ENCODE data around the gene DHCR24.
"Not testable (repeated sequence)": the region's sequence is repeated elsewhere in the genome, so short reads cannot be mapped to it uniquely, and the experiment has no call there.

The DHCR24 gene

GRCh38 chr1:54883349-54884102 lies 3.5 kb downstream of the DHCR24 start:
- no peak for ATAC-seq (replicated peaks)
- Mint-ChIP-seq H3K27ac (no peak overlapping the region), H3K4me3 (no peak overlapping the region), H3K4me1 (ENCODE audit: low read depth in 2 of 2) (peaks cover 20 to 21% of the 10 kb centered on the region in 2 donors), H3K27me3 (peaks cover 0 to 10% of the 10 kb centered on the region in 2 donors), H3K36me3 (ENCODE audit: insufficient read depth) (peaks cover 5% of the 10 kb centered on the region), H3K9me3 (no peaks in the 10 kb centered on the region)
- DNase-seq: no peak

GRCh38 chr1:54882519-54882918 lies 4.5 kb downstream of the DHCR24 start:
- DNase-seq (no peak), ATAC-seq (replicated peaks) (no peak)
- peaks cover 15 to 18% of the 10 kb centered on the region in 2 donors for H3K4me1 Mint-ChIP-seq (ENCODE audit: low read depth in 2 of 2)
- H3K27ac Mint-ChIP-seq: peak overlapping the region in 1 of 2 donors; percentile 11
- H3K36me3 Mint-ChIP-seq (ENCODE audit: insufficient read depth): peaks cover 5% of the 10 kb centered on the region
- no peak overlapping the region for H3K4me3 Mint-ChIP-seq
- no peaks in the 10 kb centered on the region for H3K9me3 Mint-ChIP-seq
- no peaks in the 10 kb centered on the region for H3K27me3 Mint-ChIP-seq

- H3K4me1 Mint-ChIP-seq (ENCODE audit: low read depth in 2 of 2): peaks cover 11 to 15% of the 10 kb centered on the region in 2 donors
- H3K27me3 Mint-ChIP-seq: not testable (repeated sequence)
Observed at GRCh38 chr1:54881604-54882003, 5.4 kb downstream of the DHCR24 start.

GRCh38 chr1:54879872-54880271 lies 7.1 kb downstream of the DHCR24 start:
- Mint-ChIP-seq H3K36me3 (ENCODE audit: insufficient read depth) (no peaks in the 10 kb centered on the region), H3K9me3 (no peaks in the 10 kb centered on the region), H3K4me1 (ENCODE audit: low read depth in 2 of 2) (peaks cover 0 to 3% of the 10 kb centered on the region in 2 donors), H3K27me3 (peaks cover 0 to 6% of the 10 kb centered on the region in 2 donors), H3K27ac (no peak overlapping the region), H3K4me3 (no peak overlapping the region)
- DNase-seq: no peak
- no peak for ATAC-seq (replicated peaks)

More at GRCh38 chr1:54881604-54882003, 5.4 kb downstream of the DHCR24 start:
- not testable (repeated sequence) for ATAC-seq (replicated peaks); H3K27ac Mint-ChIP-seq; DNase-seq; H3K4me3 Mint-ChIP-seq; H3K36me3 Mint-ChIP-seq (ENCODE audit: insufficient read depth); H3K9me3 Mint-ChIP-seq

- Mint-ChIP-seq H3K36me3 (ENCODE audit: insufficient read depth) (no peaks in the 10 kb centered on the region), H3K9me3 (no peaks in the 10 kb centered on the region)
Observed at GRCh38 chr1:54876814-54877213, 10.2 kb downstream of the DHCR24 start.

GRCh38 chr1:54875000-54875399 lies 12.0 kb downstream of the DHCR24 start:
- Mint-ChIP-seq H3K27me3 (peaks cover 0 to 6% of the 10 kb centered on the region in 2 donors), H3K4me3 (no peak overlapping the region), H3K9me3 (no peaks in the 10 kb centered on the region), H3K36me3 (ENCODE audit: insufficient read depth) (no peaks in the 10 kb centered on the region), H3K4me1 (ENCODE audit: low read depth in 2 of 2) (no peaks in the 10 kb centered on the region), H3K27ac (no peak overlapping the region)
- DNase-seq: no peak
- no peak for ATAC-seq (replicated peaks)

More at GRCh38 chr1:54876814-54877213, 10.2 kb downstream of the DHCR24 start:
- Mint-ChIP-seq H3K27me3 (peaks cover 0 to 6% of the 10 kb centered on the region in 2 donors), H3K27ac (no peak overlapping the region), H3K4me3 (no peak overlapping the region), H3K4me1 (ENCODE audit: low read depth in 2 of 2) (no peaks in the 10 kb centered on the region)
- ATAC-seq (replicated peaks): no peak
- DNase-seq: no peak

- no peaks in the 10 kb centered on the region for H3K36me3 Mint-ChIP-seq (ENCODE audit: insufficient read depth)
- ATAC-seq (replicated peaks) (no peak), DNase-seq (no peak)
- H3K4me1 Mint-ChIP-seq (ENCODE audit: low read depth in 2 of 2): no peaks in the 10 kb centered on the region
- no peaks in the 10 kb centered on the region for H3K9me3 Mint-ChIP-seq
- H3K27me3 Mint-ChIP-seq: peaks cover 0 to 6% of the 10 kb centered on the region in 2 donors
- no peak overlapping the region for H3K4me3 Mint-ChIP-seq
- no peak overlapping the region for H3K27ac Mint-ChIP-seq
Observed at GRCh38 chr1:54874079-54874830, 12.7 kb downstream of the DHCR24 start.

- Mint-ChIP-seq H3K4me1 (ENCODE audit: low read depth in 2 of 2) (no peaks in the 10 kb centered on the region), H3K36me3 (ENCODE audit: insufficient read depth) (no peaks in the 10 kb centered on the region), H3K4me3 (no peak overlapping the region), H3K9me3 (no peaks in the 10 kb centered on the region), H3K27ac (no peak overlapping the region), H3K27me3 (peaks cover 0 to 6% of the 10 kb centered on the region in 2 donors)
- no peak for DNase-seq
- no peak for ATAC-seq (replicated peaks)
Observed at GRCh38 chr1:54872036-54872331, 15.0 kb downstream of the DHCR24 start.

GRCh38 chr1:54871275-54872035 lies 15.5 kb downstream of the DHCR24 start:
- ATAC-seq (replicated peaks): no peak
- H3K27me3 Mint-ChIP-seq: peaks cover 0 to 6% of the 10 kb centered on the region in 2 donors
- no peaks in the 10 kb centered on the region for H3K4me1 Mint-ChIP-seq (ENCODE audit: low read depth in 2 of 2)
- no peak for DNase-seq
- no peaks in the 10 kb centered on the region for H3K9me3 Mint-ChIP-seq
- no peaks in the 10 kb centered on the region for H3K36me3 Mint-ChIP-seq (ENCODE audit: insufficient read depth)
- no peak overlapping the region for H3K4me3 Mint-ChIP-seq
- H3K27ac Mint-ChIP-seq: no peak overlapping the region

GRCh38 chr1:54870869-54871268 lies 16.1 kb downstream of the DHCR24 start:
- peaks cover 0 to 6% of the 10 kb centered on the region in 2 donors for H3K27me3 Mint-ChIP-seq
- DNase-seq: no peak
- H3K27ac Mint-ChIP-seq: no peak overlapping the region
- no peak overlapping the region for H3K4me3 Mint-ChIP-seq
- no peaks in the 10 kb centered on the region for H3K36me3 Mint-ChIP-seq (ENCODE audit: insufficient read depth)
- no peaks in the 10 kb centered on the region for H3K9me3 Mint-ChIP-seq
- H3K4me1 Mint-ChIP-seq (ENCODE audit: low read depth in 2 of 2): no peaks in the 10 kb centered on the region
- no peak for ATAC-seq (replicated peaks)

GRCh38 chr1:54869173-54869851 lies 17.7 kb downstream of the DHCR24 start:
- no peaks in the 10 kb centered on the region for H3K4me1 Mint-ChIP-seq (ENCODE audit: low read depth in 2 of 2)
- ATAC-seq (replicated peaks) (no peak), DNase-seq (no peak)
- H3K9me3 Mint-ChIP-seq: no peaks in the 10 kb centered on the region
- H3K36me3 Mint-ChIP-seq (ENCODE audit: insufficient read depth): no peaks in the 10 kb centered on the region
- H3K4me3 Mint-ChIP-seq: no peak overlapping the region
- H3K27ac Mint-ChIP-seq: no peak overlapping the region
- no peaks in the 10 kb centered on the region for H3K27me3 Mint-ChIP-seq

- no peak for DNase-seq
- Mint-ChIP-seq H3K36me3 (ENCODE audit: insufficient read depth) (no peaks in the 10 kb centered on the region), H3K9me3 (no peaks in the 10 kb centered on the region), H3K4me3 (no peak overlapping the region), H3K27me3 (no peaks in the 10 kb centered on the region), H3K27ac (no peak overlapping the region), H3K4me1 (ENCODE audit: low read depth in 2 of 2) (no peaks in the 10 kb centered on the region)
- ATAC-seq (replicated peaks): no peak
Observed at GRCh38 chr1:54867717-54868057, 19.3 kb downstream of the DHCR24 start.

Data from effector memory CD8-positive, alpha-beta T cell (primary cell).